OCI-LY7 (cell line): ENCODE results near the gene SOX18.

Source experiments
- EZH2phosphoT487 ChIP-seq: fragments of 200-600 bp; sonication (generic); IDR thresholded peaks from 2 replicates; pipeline ENCODE4 v1.6.1; 2018; ENCODE audit warnings: low read depth, borderline replicate concordance, mild to moderate bottlenecking, mixed run types, antibody characterized with exemption, low read length, moderate library complexity, mixed read lengths
- TF ChIP-seq, protein P1 (sequence below): fragments of 200-600 bp; sonication (generic); conservative IDR thresholded peaks from 2 replicates; pipeline ENCODE4 v1.5.1; 2014; ENCODE audit warnings: mild to moderate bottlenecking, antibody characterized with exemption, low read length, moderate library complexity, mixed read lengths

DNA sequence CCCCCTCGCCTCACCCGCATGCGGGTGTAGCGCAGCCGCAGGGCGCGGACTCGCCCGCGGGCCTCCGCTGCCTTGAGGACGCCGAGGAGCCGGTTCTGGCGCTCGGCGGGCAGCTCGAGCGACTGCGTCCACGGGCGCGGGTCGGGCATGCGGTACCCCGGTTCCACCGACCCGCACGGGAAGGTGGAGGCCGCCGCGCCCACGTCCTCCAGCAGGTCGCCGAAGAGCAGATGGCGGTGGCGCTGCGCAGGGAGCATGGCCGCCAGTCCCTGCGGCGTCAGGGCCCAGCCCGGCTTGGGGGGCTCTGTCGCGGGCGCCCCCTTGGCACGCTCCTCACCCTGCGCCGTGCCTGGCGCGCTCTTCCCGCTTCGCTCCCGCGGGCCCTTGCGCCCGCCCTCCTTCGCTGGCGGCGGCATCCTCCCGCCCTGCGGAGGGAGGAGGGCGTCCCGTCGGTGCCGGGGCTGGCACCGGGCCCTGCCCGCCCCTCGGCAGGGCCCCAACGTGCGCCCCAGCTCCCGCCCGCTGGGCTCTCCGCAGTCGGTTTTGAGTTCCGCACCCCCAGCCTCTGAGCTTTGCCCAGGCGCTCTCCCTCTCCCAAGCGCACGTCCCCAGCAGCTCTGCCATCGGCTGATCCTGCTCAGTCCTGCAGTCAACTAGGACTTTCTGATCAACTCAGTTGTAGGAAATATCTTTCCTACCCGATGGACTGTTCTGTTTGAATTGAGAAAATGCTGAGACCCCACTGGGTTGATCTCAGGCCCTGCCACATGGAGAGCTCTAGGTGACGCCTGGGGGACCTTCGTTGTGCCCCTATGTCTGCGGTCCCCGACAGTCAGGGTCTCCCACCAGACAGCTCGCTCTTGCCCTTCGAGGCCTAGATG lies 34.6 kb upstream of the SOX18 start, which contains the start of gene LKAAEAR1:
- TF ChIP-seq, protein P1, sequence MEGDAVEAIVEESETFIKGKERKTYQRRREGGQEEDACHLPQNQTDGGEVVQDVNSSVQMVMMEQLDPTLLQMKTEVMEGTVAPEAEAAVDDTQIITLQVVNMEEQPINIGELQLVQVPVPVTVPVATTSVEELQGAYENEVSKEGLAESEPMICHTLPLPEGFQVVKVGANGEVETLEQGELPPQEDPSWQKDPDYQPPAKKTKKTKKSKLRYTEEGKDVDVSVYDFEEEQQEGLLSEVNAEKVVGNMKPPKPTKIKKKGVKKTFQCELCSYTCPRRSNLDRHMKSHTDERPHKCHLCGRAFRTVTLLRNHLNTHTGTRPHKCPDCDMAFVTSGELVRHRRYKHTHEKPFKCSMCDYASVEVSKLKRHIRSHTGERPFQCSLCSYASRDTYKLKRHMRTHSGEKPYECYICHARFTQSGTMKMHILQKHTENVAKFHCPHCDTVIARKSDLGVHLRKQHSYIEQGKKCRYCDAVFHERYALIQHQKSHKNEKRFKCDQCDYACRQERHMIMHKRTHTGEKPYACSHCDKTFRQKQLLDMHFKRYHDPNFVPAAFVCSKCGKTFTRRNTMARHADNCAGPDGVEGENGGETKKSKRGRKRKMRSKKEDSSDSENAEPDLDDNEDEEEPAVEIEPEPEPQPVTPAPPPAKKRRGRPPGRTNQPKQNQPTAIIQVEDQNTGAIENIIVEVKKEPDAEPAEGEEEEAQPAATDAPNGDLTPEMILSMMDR, result peak; percentile 34; the same call in 1 of the 2 replicates
- no peak for TF ChIP-seq EZH2phosphoT487
